PC-3 (cell line): ENCODE results near the gene DNAJC4. TPM values are rescaled to one million over a fixed set of nuclear protein-coding genes. Genes with fewer than 3 reads are reported as not detected.

Experiments
- ATAC-seq: fragments of 200-7000 bp; cut with Tn5 transposase; 2 replicates; pipeline ENCODE4 v1.9.1; 2020; ENCODE audit warnings: mild to moderate bottlenecking, moderate library complexity
- BruUV-seq: library from RNA; stranded (reverse); fragments of 400-500 nt; replicated peaks from 2 replicates; lab custom pipeline; 2021; lab: Mats Ljungman, UMichigan
- CTCF ChIA-PET: fragments of 300-600 bp; sonication (Branson Sonifier 250); formaldehyde crosslinking; loops from one replicate; lab custom pipeline; 2022; ENCODE audit warnings: antibody characterized with exemption; lab: Charles Lee
- POLR2A ChIA-PET: fragments of 300-600 bp; sonication (Branson Sonifier 250); formaldehyde crosslinking; loops from one replicate; lab custom pipeline; 2022; ENCODE audit warnings: antibody characterized with exemption; ENCODE audit not compliant: unreplicated experiment; lab: Charles Lee
- DNase-seq: peaks from one replicate; pipeline ENCODE4 v3.0.0-alpha.2; 2015
- H2AFZ ChIP-seq: fragments of 300-600 bp; sonication (generic); 2 replicates; pipeline ENCODE4 v1.6.0; 2016; ENCODE audit warnings: antibody characterized with exemption, low read length
- H3F3A ChIP-seq: fragments of 300-600 bp; sonication (generic); one replicate; pipeline ENCODE4 v1.6.0; 2017; ENCODE audit warnings: antibody characterized with exemption, low read length, control low read depth, mild to moderate bottlenecking; ENCODE audit not compliant: unreplicated experiment
- H3K27ac ChIP-seq: fragments of 300-600 bp; sonication (generic); 2 replicates; pipeline ENCODE4 v1.5.1; 2016; ENCODE audit warnings: mild to moderate bottlenecking, low read length
- H3K27me3 ChIP-seq: fragments of 300-600 bp; sonication (generic); 2 replicates; pipeline ENCODE4 v1.6.1; 2016; ENCODE audit warnings: low read length, mixed read lengths
- H3K36me3 ChIP-seq: fragments of 300-600 bp; sonication (generic); 2 replicates; pipeline ENCODE4 v1.6.1; 2016; ENCODE audit warnings: low read depth, mixed run types, low read length, mixed read lengths
- H3K4me1 ChIP-seq: fragments of 300-600 bp; sonication (generic); 2 replicates; pipeline ENCODE4 v1.5.1; 2016; ENCODE audit warnings: low read length; ENCODE audit not compliant: insufficient read depth
- H3K4me2 ChIP-seq: fragments of 300-600 bp; sonication (generic); 2 replicates; pipeline ENCODE4 v1.6.0; 2016; ENCODE audit warnings: low read length
- H3K4me3 ChIP-seq: fragments of 300-600 bp; sonication (generic); 2 replicates; pipeline ENCODE4 v1.5.1; 2016; ENCODE audit warnings: mild to moderate bottlenecking, low read length, mixed read lengths
- H3K79me2 ChIP-seq: fragments of 300-600 bp; sonication (generic); 2 replicates; pipeline ENCODE4 v1.6.1; 2017; ENCODE audit warnings: low read length, mixed read lengths
- H3K9ac ChIP-seq: fragments of 300-600 bp; sonication (generic); 2 replicates; pipeline ENCODE4 v1.6.0; 2016; ENCODE audit warnings: mild to moderate bottlenecking, low read length
- H3K9me2 ChIP-seq: fragments of 300-600 bp; sonication (generic); replicated peaks from 2 replicates; pipeline ENCODE4 v1.6.1; 2016; ENCODE audit warnings: mixed run types, low read length, mixed read lengths
- H3K9me3 ChIP-seq: fragments of 300-600 bp; sonication (generic); 2 replicates; pipeline ENCODE4 v1.6.1; 2016; ENCODE audit warnings: low read length, mixed read lengths
- H4K20me1 ChIP-seq: fragments of 300-600 bp; sonication (generic); 2 replicates; pipeline ENCODE4 v1.6.1; 2016; ENCODE audit warnings: low read length, mixed read lengths
- EZH2 ChIP-seq: fragments of 300-600 bp; sonication (generic); IDR thresholded peaks from one replicate; pipeline ENCODE4 v1.6.1; 2017; ENCODE audit warnings: antibody characterized with exemption, mild to moderate bottlenecking, low read length; ENCODE audit not compliant: unreplicated experiment
- EZH2phosphoT487 ChIP-seq: fragments of 300-600 bp; sonication (generic); IDR thresholded peaks from 2 replicates; pipeline ENCODE4 v1.6.1; 2018; ENCODE audit warnings: mild to moderate bottlenecking, antibody characterized with exemption, low read length, borderline replicate concordance
- intact Hi-C: fragments of 100-400 bp; cut with micrococcal nuclease; formaldehyde crosslinking; loops from 2 replicates; pipeline ENCODE4 v1.9.0; 2023
- total RNA-seq: library from RNA; depleted of rRNA; stranded (reverse); fragments of >200 nt; gene quantifications from 2 replicates; pipeline ENCODE4 v1.2.3, GENCODE V29; 2014
- TF ChIP-seq, protein P1 (sequence below): fragments of 300-600 bp; sonication (generic); conservative IDR thresholded peaks from 2 replicates; pipeline ENCODE4 v1.5.1; 2017; ENCODE audit warnings: antibody characterized with exemption, low read depth, mild to moderate bottlenecking, low read length

Gene DNAJC4
- total RNA-seq, 1 experiment from 2014 or later = 25.4 TPM

DNA sequence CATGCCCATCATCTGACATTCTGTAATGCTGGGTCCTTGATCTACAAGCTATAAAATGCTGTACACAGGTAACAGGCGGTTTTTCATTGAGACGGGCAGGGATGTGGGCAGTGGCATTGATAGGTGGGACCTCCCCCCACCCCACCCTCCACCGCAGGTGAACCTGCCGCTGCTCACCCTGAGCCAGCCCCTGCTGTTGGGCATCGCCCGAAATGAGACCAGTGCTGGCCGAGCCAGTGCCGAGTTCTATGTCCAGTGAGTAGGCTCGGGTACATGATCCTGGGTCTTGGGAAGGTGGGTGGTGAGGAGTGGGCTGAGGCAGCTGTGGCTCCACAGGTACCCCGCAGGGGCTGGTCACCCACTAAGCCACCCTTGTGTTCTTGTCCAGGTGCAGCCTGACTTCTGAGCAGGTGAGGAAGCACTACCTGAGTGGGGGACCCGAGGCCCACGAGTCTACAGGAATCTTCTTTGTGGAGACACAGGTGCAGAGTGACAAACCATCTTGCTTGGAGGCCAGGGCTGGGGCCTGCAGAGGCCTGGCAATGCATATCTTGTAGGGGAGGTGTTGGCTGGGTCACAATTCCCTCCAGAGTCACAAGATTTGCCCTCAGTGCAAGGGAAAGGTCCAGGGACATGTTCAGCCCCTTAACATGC is 1.1 kb upstream of the DNAJC4 start:
- Histone ChIP-seq H3K36me3 (no peaks in the 10 kb centered on the region), H3K9me2 (no peaks in the 10 kb centered on the region), H3K4me2 (no peak overlapping the region; the same call in 1 of the 2 replicates), H4K20me1 (no peaks in the 10 kb centered on the region), H3K9me3 (no peaks in the 10 kb centered on the region), H2AFZ (no peak overlapping the region), H3K9ac (no peak overlapping the region), H3K4me1 (peaks cover 41% of the 10 kb centered on the region), H3K4me3 (no peak overlapping the region), H3K79me2 (peaks cover 25% of the 10 kb centered on the region), H3K27me3 (no peaks in the 10 kb centered on the region), H3F3A (no peaks in the 10 kb centered on the region), H3K27ac (no peak overlapping the region)
- intact Hi-C loops = no loop called here
- TF ChIP-seq EZH2 = no peak
- TF ChIP-seq, protein P1, sequence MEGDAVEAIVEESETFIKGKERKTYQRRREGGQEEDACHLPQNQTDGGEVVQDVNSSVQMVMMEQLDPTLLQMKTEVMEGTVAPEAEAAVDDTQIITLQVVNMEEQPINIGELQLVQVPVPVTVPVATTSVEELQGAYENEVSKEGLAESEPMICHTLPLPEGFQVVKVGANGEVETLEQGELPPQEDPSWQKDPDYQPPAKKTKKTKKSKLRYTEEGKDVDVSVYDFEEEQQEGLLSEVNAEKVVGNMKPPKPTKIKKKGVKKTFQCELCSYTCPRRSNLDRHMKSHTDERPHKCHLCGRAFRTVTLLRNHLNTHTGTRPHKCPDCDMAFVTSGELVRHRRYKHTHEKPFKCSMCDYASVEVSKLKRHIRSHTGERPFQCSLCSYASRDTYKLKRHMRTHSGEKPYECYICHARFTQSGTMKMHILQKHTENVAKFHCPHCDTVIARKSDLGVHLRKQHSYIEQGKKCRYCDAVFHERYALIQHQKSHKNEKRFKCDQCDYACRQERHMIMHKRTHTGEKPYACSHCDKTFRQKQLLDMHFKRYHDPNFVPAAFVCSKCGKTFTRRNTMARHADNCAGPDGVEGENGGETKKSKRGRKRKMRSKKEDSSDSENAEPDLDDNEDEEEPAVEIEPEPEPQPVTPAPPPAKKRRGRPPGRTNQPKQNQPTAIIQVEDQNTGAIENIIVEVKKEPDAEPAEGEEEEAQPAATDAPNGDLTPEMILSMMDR = no peak
- no peak for TF ChIP-seq EZH2phosphoT487
- CTCF ChIA-PET = interaction anchor here (1.4 kb wide), 1 partner anchor 25 kb away, joined by 15 read pairs; no protein-coding TSS in a partner anchor
- no peak for ATAC-seq
- POLR2A ChIA-PET = no interaction called here
- DNase-seq = no peak
- no TSS peak for BruUV-seq

DNA sequence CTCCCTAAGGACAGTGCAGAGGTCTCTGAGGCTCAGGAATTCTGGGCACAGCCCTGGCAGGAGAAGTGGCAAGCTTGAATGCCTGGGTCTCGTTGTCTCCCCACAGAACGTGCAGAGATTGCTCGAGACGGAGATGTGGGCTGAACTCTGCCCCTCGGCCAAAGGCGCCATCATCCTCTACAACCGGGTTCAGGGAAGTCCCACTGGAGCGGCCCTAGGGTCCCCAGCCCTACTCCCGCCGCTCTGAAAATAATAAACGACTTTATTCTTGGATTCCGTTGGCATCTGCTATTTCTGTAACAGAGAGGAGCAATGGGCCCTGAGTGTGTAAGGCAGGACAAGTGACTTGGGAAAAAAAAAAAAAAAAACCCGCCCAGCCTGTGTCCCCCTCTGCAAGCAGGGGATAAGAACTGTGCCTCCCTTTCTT is 591 bp upstream of the DNAJC4 start:
- DNase-seq (no peak), ATAC-seq (no peak)
- ChIA-PET CTCF (interaction anchor here (0.6 to 1.4 kb wide), 2 partner anchors 25 to 127 kb away, joined by 3 to 15 read pairs; no protein-coding TSS in a partner anchor), POLR2A (no interaction called here)
- no peak for TF ChIP-seq EZH2phosphoT487
- TF ChIP-seq, protein P1 = no peak
- no peak for TF ChIP-seq EZH2
- Histone ChIP-seq H3K4me1 (peaks cover 38% of the 10 kb centered on the region), H3F3A (no peaks in the 10 kb centered on the region), H3K9me3 (no peaks in the 10 kb centered on the region), H3K27ac (no peak overlapping the region), H4K20me1 (no peaks in the 10 kb centered on the region), H3K36me3 (no peaks in the 10 kb centered on the region), H2AFZ (peak overlapping the region; percentile 84), H3K4me3 (peak overlapping the region; percentile 88), H3K9me2 (no peaks in the 10 kb centered on the region), H3K9ac (peak overlapping the region; percentile 71), H3K79me2 (peaks cover 25% of the 10 kb centered on the region), H3K27me3 (no peaks in the 10 kb centered on the region), H3K4me2 (peak overlapping the region; percentile 85)
- BruUV-seq = no TSS peak
- intact Hi-C loops = loop anchor here (5.0 kb wide), 1 partner anchor 42 kb away; the partner anchor contains the start of gene STIP1

GRCh38 chr11:64230985-64231365 is 627 bp downstream of the DNAJC4 start:
- BruUV-seq = no TSS peak

More at GRCh38 chr11:64230985-64231365, 627 bp downstream of the DNAJC4 start:
- DNase-seq (no peak), ATAC-seq (no peak)
- ChIA-PET CTCF (no interaction called here), POLR2A (no interaction called here)
- Histone ChIP-seq H4K20me1 (no peaks in the 10 kb centered on the region), H3K9me3 (no peaks in the 10 kb centered on the region), H3K4me2 (peak overlapping the region; percentile 85), H3K4me1 (peaks cover 39% of the 10 kb centered on the region), H3F3A (no peaks in the 10 kb centered on the region), H3K27me3 (no peaks in the 10 kb centered on the region), H3K9me2 (no peaks in the 10 kb centered on the region), H3K79me2 (peaks cover 27% of the 10 kb centered on the region), H3K27ac (no peak overlapping the region; the same call in 1 of the 2 replicates), H2AFZ (peak overlapping the region; percentile 84), H3K9ac (peak overlapping the region; percentile 71), H3K4me3 (peak overlapping the region; percentile 88), H3K36me3 (no peaks in the 10 kb centered on the region)
- intact Hi-C loops = loop anchor here (5.0 kb wide), 1 partner anchor 44 kb away; the partner anchor contains the start of gene STIP1
- TF ChIP-seq, protein P1 = no peak
- TF ChIP-seq EZH2phosphoT487 = no peak
- TF ChIP-seq EZH2 = no peak
